Measurements from ENCODE around the gene SNAI3.

Gene SNAI3

DNA sequence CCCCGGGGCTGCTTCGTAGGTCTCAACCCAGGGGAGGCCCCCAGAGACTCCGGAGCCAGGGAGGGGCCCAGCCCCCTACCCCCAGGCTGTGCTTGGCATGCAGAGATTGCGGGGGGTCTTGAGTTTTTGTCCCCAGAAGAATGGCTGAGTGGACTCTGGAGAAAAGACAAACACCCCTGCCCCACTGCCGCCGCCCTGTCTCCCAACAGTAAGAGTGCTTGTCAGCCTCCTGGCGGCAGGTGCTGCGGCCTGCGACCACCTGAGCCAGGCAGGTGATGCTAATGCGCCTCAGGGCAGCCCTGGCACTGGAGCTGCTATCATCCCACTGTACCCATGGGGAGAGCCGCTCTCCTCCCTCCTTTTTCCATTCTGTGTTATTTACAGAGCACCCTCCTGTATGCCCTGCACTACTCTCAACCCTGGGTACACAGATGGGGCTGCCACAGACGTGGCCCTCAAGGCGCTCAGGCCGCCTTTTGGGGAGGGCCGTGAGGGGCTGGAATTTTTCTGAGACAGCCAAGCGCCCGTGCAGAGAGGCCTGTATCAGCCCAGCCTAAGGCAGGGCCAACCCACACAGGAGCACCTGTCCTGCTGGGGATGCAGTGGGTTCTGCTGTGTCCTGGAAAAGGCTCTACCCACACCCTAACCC, 50.5 kb downstream of the SNAI3 start:
- peaks cover 44% of the 10 kb centered on the region for H3K4me1 ChIP-seq (ENCODE audit: low read length)
- peaks cover 10% of the 10 kb centered on the region for H4K20me1 ChIP-seq (ENCODE audit: insufficient read depth, low read length)
- no peak overlapping the region for H3K27ac ChIP-seq (ENCODE audit: low read length)
- H3K9me3 ChIP-seq (ENCODE audit: insufficient read depth, low read length): no peaks in the 10 kb centered on the region
- H3K36me3 ChIP-seq (replicated peaks; ENCODE audit: low read depth, low read length): peaks cover 7% of the 10 kb centered on the region
- no peak overlapping the region for H3K9ac ChIP-seq (ENCODE audit: low read length)
- H3K27me3 ChIP-seq (ENCODE audit: low read depth, low read length): peaks cover 59% of the 10 kb centered on the region
- no peaks in the 10 kb centered on the region for H3K79me2 ChIP-seq (ENCODE audit: low read length)
- TF ChIP-seq, protein P1, sequence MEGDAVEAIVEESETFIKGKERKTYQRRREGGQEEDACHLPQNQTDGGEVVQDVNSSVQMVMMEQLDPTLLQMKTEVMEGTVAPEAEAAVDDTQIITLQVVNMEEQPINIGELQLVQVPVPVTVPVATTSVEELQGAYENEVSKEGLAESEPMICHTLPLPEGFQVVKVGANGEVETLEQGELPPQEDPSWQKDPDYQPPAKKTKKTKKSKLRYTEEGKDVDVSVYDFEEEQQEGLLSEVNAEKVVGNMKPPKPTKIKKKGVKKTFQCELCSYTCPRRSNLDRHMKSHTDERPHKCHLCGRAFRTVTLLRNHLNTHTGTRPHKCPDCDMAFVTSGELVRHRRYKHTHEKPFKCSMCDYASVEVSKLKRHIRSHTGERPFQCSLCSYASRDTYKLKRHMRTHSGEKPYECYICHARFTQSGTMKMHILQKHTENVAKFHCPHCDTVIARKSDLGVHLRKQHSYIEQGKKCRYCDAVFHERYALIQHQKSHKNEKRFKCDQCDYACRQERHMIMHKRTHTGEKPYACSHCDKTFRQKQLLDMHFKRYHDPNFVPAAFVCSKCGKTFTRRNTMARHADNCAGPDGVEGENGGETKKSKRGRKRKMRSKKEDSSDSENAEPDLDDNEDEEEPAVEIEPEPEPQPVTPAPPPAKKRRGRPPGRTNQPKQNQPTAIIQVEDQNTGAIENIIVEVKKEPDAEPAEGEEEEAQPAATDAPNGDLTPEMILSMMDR (IDR thresholded peaks at IDR 0.05; ENCODE audit: low read depth, low read length): no peak
- TF ChIP-seq EZH2phosphoT487 (IDR thresholded peaks at IDR 0.05; ENCODE audit: low read depth): 0 out of 2 replicates have a peak, but pooled peaks have one; percentile 12
- H3K4me2 ChIP-seq (ENCODE audit: low read length): peak overlapping the region; percentile 100; the same call in 1 of the 2 replicates
- H2AFZ ChIP-seq (ENCODE audit: low read depth, low read length): no peak overlapping the region
- peak overlapping the region; percentile 96; the same call in 1 of the 2 replicates for H3K4me3 ChIP-seq (ENCODE audit: low read length)

DNA sequence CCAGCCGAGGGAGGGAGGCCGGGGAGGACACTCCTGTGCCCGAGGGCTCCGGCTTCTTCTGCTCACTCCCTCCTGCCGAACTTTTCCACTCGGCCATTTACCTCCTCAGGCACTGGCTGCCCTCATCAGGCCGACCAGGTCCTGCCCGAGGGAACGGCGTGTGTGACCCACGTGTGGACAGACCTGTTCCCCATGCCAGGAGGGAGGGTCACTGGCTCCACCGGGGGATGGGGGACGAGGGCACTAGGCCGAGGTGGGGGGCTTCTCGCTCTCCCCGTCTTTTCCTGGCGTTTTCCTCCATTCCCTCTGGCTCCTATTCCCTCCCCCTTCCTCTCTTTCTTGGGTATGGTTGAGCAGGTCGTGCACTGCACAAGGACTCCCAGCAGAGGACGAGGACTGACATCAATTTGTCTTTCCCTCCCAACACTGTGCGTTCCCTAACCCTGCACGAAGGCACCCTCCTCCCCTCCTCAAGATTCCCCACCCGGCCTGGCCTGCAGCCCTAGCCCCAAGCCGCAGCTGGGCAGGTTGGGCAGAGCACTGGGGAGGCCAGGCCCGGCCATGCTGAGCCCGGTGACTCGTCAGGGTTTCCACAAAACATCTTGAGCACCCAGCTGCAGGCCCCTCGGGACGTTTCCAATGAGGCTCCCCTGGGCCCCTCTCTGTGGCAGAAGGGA, 51.2 kb downstream of the SNAI3 start:
- TF ChIP-seq EZH2phosphoT487 (IDR thresholded peaks at IDR 0.05; ENCODE audit: low read depth): no peak
- TF ChIP-seq, protein P1 (IDR thresholded peaks at IDR 0.05; ENCODE audit: low read depth, low read length): no peak
- peak overlapping the region; percentile 96 for H3K4me3 ChIP-seq (ENCODE audit: low read length)
- peaks cover 44% of the 10 kb centered on the region for H3K4me1 ChIP-seq (ENCODE audit: low read length)

GRCh38 chr16:88634141-88634993, 51.9 kb downstream of the SNAI3 start:
- Histone ChIP-seq H3K27me3 (ENCODE audit: low read depth, low read length) (peaks cover 45% of the 10 kb centered on the region), H3K9me3 (ENCODE audit: insufficient read depth, low read length) (no peaks in the 10 kb centered on the region), H3K4me2 (ENCODE audit: low read length) (peak overlapping the region; percentile 100), H3K4me1 (ENCODE audit: low read length) (peaks cover 38% of the 10 kb centered on the region), H3K9ac (ENCODE audit: low read length) (peak overlapping the region; percentile 78), H3K27ac (ENCODE audit: low read length) (peak overlapping the region; percentile 28; the same call in 1 of the 2 replicates), H4K20me1 (ENCODE audit: insufficient read depth, low read length) (peaks cover 8% of the 10 kb centered on the region), H3K79me2 (ENCODE audit: low read length) (no peaks in the 10 kb centered on the region), H2AFZ (ENCODE audit: low read depth, low read length) (peak overlapping the region; percentile 48; the same call in 1 of the 2 replicates), H3K36me3 (replicated peaks; ENCODE audit: low read depth, low read length) (peaks cover 16% of the 10 kb centered on the region), H3K4me3 (ENCODE audit: low read length) (peak overlapping the region; percentile 96)
- TF ChIP-seq EZH2phosphoT487 (IDR thresholded peaks at IDR 0.05; ENCODE audit: low read depth): no peak
- TF ChIP-seq, protein P1 (IDR thresholded peaks at IDR 0.05; ENCODE audit: low read depth, low read length): no peak

More for the DNA sequence above, 51.2 kb downstream of the SNAI3 start:
- peaks cover 11% of the 10 kb centered on the region for H3K36me3 ChIP-seq (replicated peaks; ENCODE audit: low read depth, low read length)
- H3K27me3 ChIP-seq (ENCODE audit: low read depth, low read length): peaks cover 52% of the 10 kb centered on the region
- H4K20me1 ChIP-seq (ENCODE audit: insufficient read depth, low read length): peaks cover 10% of the 10 kb centered on the region
- peak overlapping the region; percentile 78; the same call in 1 of the 2 replicates for H3K9ac ChIP-seq (ENCODE audit: low read length)
- peak overlapping the region; percentile 100 for H3K4me2 ChIP-seq (ENCODE audit: low read length)
- H3K27ac ChIP-seq (ENCODE audit: low read length): no peak overlapping the region
- H3K79me2 ChIP-seq (ENCODE audit: low read length): no peaks in the 10 kb centered on the region
- H3K9me3 ChIP-seq (ENCODE audit: insufficient read depth, low read length): no peaks in the 10 kb centered on the region
- no peak overlapping the region for H2AFZ ChIP-seq (ENCODE audit: low read depth, low read length)

Measured in OCI-LY3 (cell line).